OCI-LY1 (cell line): ENCODE measurements around the gene XYLT1.

Experiments used
- H2AFZ ChIP-seq: fragments of 200-600 bp; sonication (generic), shearing (Covaris generic); 2 replicates; pipeline ENCODE4 v1.6.0; 2014; ENCODE audit warnings: antibody characterized with exemption, mild to moderate bottlenecking, low read length
- H3F3A ChIP-seq: fragments of 200-600 bp; sonication (generic), shearing (Covaris generic); 2 replicates; pipeline ENCODE4 v1.6.0; 2014; ENCODE audit warnings: mild to moderate bottlenecking, antibody characterized with exemption, low read length, moderate library complexity; ENCODE audit not compliant: insufficient read depth
- H3K27ac ChIP-seq: fragments of 200-600 bp; sonication (generic); 2 replicates; pipeline ENCODE4 v1.5.1; 2014; ENCODE audit warnings: low read length, mixed run types, mild to moderate bottlenecking, low read depth; ENCODE audit not compliant: poor library complexity, severe bottlenecking
- H3K27me3 ChIP-seq: fragments of 200-600 bp; sonication (generic); 2 replicates; pipeline ENCODE4 v1.6.0; 2014; ENCODE audit warnings: antibody characterized with exemption, mild to moderate bottlenecking, low read length, moderate library complexity; ENCODE audit not compliant: insufficient read depth
- H3K36me3 ChIP-seq: fragments of 200-600 bp; sonication (generic); 2 replicates; pipeline ENCODE4 v1.6.1; 2014; ENCODE audit warnings: mild to moderate bottlenecking, antibody characterized with exemption, low read length, moderate library complexity, mixed read lengths; ENCODE audit not compliant: insufficient read depth
- H3K4me1 ChIP-seq: fragments of 200-600 bp; sonication (generic); 2 replicates; pipeline ENCODE4 v1.5.1; 2014; ENCODE audit warnings: mild to moderate bottlenecking, low read length, moderate library complexity; ENCODE audit not compliant: insufficient read depth, severe bottlenecking
- H3K4me2 ChIP-seq: fragments of 200-600 bp; sonication (generic), shearing (Covaris generic); 2 replicates; pipeline ENCODE4 v1.6.1; 2014; ENCODE audit warnings: low read length
- H3K4me3 ChIP-seq: fragments of 200-600 bp; sonication (generic); 2 replicates; pipeline ENCODE4 v1.5.1; 2014; ENCODE audit warnings: low read length, low read depth, mild to moderate bottlenecking, mixed read lengths; ENCODE audit not compliant: poor library complexity, severe bottlenecking
- H3K79me2 ChIP-seq: fragments of 200-600 bp; shearing (Covaris generic); 2 replicates; pipeline ENCODE4 v1.6.1; 2016; ENCODE audit warnings: mixed run types, low read length, mixed read lengths; ENCODE audit not compliant: insufficient read depth
- H3K9ac ChIP-seq: fragments of 200-600 bp; sonication (generic), shearing (Covaris generic); 2 replicates; pipeline ENCODE4 v1.6.1; 2014; ENCODE audit warnings: mild to moderate bottlenecking, low read length, mixed read lengths
- H3K9me2 ChIP-seq: fragments of 200-600 bp; sonication (generic), shearing (Covaris generic); 2 replicates; pipeline ENCODE4 v1.6.1; 2014; ENCODE audit warnings: low read depth, mild to moderate bottlenecking, low read length, mixed read lengths
- H3K9me3 ChIP-seq: fragments of 200-600 bp; shearing (Covaris generic); 2 replicates; pipeline ENCODE4 v1.6.1; 2014; ENCODE audit warnings: low read length, mixed read lengths
- H4K20me1 ChIP-seq: fragments of 200-600 bp; sonication (generic), shearing (Covaris generic); 2 replicates; pipeline ENCODE4 v1.6.0; 2016; ENCODE audit warnings: mild to moderate bottlenecking, low read length; ENCODE audit not compliant: insufficient read depth
- EZH2 ChIP-seq: fragments of 200-600 bp; sonication (generic), shearing (Covaris generic); IDR thresholded peaks from 2 replicates; pipeline ENCODE4 v1.8.0; 2017; ENCODE audit warnings: borderline replicate concordance, mixed run types, mild to moderate bottlenecking, antibody characterized with exemption, low read length, moderate library complexity, mixed read lengths
- TF ChIP-seq, protein P1 (sequence below): fragments of 200-600 bp; sonication (generic), shearing (Covaris generic); IDR thresholded peaks from 2 replicates; pipeline ENCODE4 v1.5.1; 2017; ENCODE audit warnings: mild to moderate bottlenecking, antibody characterized with exemption, low read length, moderate library complexity, mixed read lengths

XYLT1 gene

DNA sequence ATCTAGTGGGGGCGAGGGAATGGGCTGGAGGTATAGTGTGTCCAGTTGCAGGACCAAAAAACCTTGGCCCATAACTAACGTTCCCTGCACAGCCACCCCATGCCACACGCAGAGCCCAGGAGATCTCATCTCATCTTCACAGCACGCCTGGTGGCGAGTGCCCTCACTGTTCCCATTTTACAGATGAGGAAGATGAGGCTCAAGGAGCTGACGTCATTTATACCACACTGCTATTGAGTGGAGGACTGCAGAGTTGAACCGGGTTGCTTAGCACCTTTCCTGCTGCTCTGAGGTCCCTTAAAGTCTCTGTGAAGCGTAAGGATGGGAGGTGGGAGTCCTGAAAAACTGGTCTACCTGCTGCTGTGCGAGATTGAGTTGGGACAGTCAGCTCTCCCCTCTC lies 172.5 kb downstream of the XYLT1 start:
- Histone ChIP-seq H3K27ac (no peak overlapping the region), H3K4me1 (peaks cover 41% of the 10 kb centered on the region), H3K79me2 (0 out of 2 replicates have a peak, but pooled peaks cover 4% of the 10 kb centered on the region), H3K9ac (no peak overlapping the region), H2AFZ (no peak overlapping the region), H3K9me2 (no peaks in the 10 kb centered on the region), H3F3A (peaks cover 7% of the 10 kb centered on the region; the same call in 1 of the 2 replicates), H3K4me3 (no peak overlapping the region), H3K36me3 (no peaks in the 10 kb centered on the region; the same call in 1 of the 2 replicates), H3K27me3 (no peaks in the 10 kb centered on the region), H3K9me3 (no peaks in the 10 kb centered on the region), H3K4me2 (no peak overlapping the region), H4K20me1 (no peaks in the 10 kb centered on the region)
- TF ChIP-seq, protein P1, sequence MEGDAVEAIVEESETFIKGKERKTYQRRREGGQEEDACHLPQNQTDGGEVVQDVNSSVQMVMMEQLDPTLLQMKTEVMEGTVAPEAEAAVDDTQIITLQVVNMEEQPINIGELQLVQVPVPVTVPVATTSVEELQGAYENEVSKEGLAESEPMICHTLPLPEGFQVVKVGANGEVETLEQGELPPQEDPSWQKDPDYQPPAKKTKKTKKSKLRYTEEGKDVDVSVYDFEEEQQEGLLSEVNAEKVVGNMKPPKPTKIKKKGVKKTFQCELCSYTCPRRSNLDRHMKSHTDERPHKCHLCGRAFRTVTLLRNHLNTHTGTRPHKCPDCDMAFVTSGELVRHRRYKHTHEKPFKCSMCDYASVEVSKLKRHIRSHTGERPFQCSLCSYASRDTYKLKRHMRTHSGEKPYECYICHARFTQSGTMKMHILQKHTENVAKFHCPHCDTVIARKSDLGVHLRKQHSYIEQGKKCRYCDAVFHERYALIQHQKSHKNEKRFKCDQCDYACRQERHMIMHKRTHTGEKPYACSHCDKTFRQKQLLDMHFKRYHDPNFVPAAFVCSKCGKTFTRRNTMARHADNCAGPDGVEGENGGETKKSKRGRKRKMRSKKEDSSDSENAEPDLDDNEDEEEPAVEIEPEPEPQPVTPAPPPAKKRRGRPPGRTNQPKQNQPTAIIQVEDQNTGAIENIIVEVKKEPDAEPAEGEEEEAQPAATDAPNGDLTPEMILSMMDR: no peak
- no peak for TF ChIP-seq EZH2

DNA sequence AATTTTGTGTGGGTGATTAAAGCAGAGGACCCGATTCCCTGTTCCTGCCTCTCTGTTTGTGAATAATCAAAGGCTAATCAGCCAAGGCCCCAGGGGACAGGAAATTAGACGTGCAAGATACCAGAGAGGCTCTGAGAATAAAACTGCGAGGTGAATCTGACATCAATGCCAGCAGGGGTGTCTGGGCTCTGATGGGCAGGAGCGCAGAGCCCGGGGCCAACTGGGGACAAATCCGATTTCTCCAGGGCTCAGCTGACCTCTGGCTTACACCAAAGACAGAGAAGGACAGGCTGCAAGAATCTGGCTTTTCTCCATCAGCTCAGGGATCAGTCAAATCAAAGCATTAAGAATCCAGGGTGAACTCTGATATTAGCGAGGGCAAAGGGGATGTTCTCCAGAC lies 174.3 kb downstream of the XYLT1 start:
- no peaks in the 10 kb centered on the region for H4K20me1 ChIP-seq
- no peaks in the 10 kb centered on the region for H3K27me3 ChIP-seq
- H3K4me1 ChIP-seq: peaks cover 23% of the 10 kb centered on the region
- H3K9me3 ChIP-seq: no peaks in the 10 kb centered on the region
- no peaks in the 10 kb centered on the region for H3F3A ChIP-seq
- no peak overlapping the region for H3K27ac ChIP-seq
- H3K4me3 ChIP-seq: no peak overlapping the region
- no peak overlapping the region for H3K9ac ChIP-seq
- H3K9me2 ChIP-seq: no peaks in the 10 kb centered on the region
- TF ChIP-seq, protein P1: no peak
- no peak for TF ChIP-seq EZH2
- no peak overlapping the region for H3K4me2 ChIP-seq
- H2AFZ ChIP-seq: no peak overlapping the region
- no peaks in the 10 kb centered on the region; the same call in 1 of the 2 replicates for H3K36me3 ChIP-seq
- H3K79me2 ChIP-seq: 0 out of 2 replicates have a peak, but pooled peaks cover 4% of the 10 kb centered on the region

DNA sequence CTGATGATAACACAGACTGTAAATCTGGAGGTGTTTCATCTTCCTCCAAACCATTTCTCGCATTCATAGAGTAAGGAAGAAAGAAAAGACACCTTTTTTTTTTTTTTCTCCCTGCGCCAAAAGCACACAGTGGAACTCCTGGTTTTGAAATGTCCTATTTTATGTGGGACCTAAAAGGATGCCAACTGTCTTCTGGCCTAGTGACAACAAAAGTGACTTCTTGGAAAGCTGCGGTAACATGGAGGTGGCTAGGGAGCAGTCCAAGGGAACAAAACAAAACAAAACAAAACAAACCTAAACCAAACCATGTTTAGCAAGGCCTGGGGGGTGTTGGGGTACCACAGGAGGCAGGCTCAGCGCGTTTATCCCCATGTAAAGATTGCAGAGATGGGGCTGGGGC lies 174.8 kb downstream of the XYLT1 start:
- no peak overlapping the region for H3K9ac ChIP-seq
- H4K20me1 ChIP-seq: no peaks in the 10 kb centered on the region
- TF ChIP-seq, protein P1: no peak
- no peak overlapping the region for H3K4me2 ChIP-seq
- no peaks in the 10 kb centered on the region for H3F3A ChIP-seq
- no peaks in the 10 kb centered on the region for H3K9me2 ChIP-seq
- H3K4me3 ChIP-seq: no peak overlapping the region
- peaks cover 18% of the 10 kb centered on the region for H3K4me1 ChIP-seq
- no peaks in the 10 kb centered on the region for H3K27me3 ChIP-seq
- no peak overlapping the region for H3K27ac ChIP-seq
- H2AFZ ChIP-seq: no peak overlapping the region
- H3K9me3 ChIP-seq: no peaks in the 10 kb centered on the region
- 0 out of 2 replicates have a peak, but pooled peaks cover 4% of the 10 kb centered on the region for H3K79me2 ChIP-seq
- no peaks in the 10 kb centered on the region; the same call in 1 of the 2 replicates for H3K36me3 ChIP-seq
